ENCODE results near the gene CCDC90B.

DNA sequence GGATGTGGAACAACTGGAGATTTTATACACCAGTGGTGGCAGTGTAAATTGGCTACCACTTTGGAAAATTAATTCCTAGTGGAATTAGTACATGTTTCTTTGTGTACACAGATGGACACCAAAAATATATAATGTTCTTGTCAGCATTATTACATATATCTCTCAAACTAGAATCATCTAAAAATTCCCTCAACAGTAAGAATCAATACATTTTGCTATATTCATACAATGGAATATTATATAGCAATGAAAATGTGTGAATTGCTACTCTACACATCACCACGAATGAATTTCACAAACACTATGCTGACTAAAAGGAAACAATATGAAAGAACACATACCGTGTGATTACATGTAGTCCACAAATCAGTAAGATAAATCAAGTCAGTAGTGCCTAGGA, 33.9 kb downstream of the CCDC90B start:
- TF ChIP-seq, protein P1, sequence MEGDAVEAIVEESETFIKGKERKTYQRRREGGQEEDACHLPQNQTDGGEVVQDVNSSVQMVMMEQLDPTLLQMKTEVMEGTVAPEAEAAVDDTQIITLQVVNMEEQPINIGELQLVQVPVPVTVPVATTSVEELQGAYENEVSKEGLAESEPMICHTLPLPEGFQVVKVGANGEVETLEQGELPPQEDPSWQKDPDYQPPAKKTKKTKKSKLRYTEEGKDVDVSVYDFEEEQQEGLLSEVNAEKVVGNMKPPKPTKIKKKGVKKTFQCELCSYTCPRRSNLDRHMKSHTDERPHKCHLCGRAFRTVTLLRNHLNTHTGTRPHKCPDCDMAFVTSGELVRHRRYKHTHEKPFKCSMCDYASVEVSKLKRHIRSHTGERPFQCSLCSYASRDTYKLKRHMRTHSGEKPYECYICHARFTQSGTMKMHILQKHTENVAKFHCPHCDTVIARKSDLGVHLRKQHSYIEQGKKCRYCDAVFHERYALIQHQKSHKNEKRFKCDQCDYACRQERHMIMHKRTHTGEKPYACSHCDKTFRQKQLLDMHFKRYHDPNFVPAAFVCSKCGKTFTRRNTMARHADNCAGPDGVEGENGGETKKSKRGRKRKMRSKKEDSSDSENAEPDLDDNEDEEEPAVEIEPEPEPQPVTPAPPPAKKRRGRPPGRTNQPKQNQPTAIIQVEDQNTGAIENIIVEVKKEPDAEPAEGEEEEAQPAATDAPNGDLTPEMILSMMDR (IDR thresholded peaks at IDR 0.05) = no peak
- TF ChIP-seq POLR2A (IDR thresholded peaks at IDR 0.05) = no peak
